ENCODE measurements around the gene FAM180A. TPM values are rescaled to one million over a fixed set of nuclear protein-coding genes. Genes with fewer than 3 reads are reported as not detected.

The FAM180A gene
- total RNA-seq, 2 donors from 2014 or later, result not detected

DNA sequence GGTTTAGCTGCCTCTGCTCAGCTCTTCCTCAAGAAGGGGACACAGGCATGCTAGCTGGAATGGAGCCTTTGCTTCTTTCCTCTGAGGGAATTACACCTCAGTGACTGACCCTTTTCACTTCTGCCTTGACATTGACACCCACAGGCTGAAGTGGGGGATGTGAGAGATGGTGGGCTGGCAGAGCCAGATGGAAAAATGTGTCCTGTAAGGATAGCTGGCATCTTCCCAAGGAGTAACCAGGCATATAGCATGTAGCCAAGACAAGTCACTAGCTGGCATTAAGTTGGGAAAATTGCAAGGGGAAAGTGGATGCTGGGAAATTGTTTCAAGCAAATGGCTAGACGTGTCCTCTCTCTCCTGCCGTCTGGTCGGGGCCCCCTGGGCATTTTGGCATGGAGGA is 66.4 kb downstream of the FAM180A start:
- H3K4me3 Mint-ChIP-seq, result no peak overlapping the region
- H3K9me3 Mint-ChIP-seq, result no peaks in the 10 kb centered on the region
- no peak for ATAC-seq (replicated peaks)
- H3K27me3 Mint-ChIP-seq, result no peaks in the 10 kb centered on the region
- H3K4me1 Mint-ChIP-seq, result no peaks in the 10 kb centered on the region
- peaks cover 31% of the 10 kb centered on the region for H3K36me3 Mint-ChIP-seq (ENCODE audit: low read depth)
- no peak overlapping the region for H3K27ac Mint-ChIP-seq

GRCh38 chr7:135681762-135682161 is 66.9 kb downstream of the FAM180A start:
- H3K4me3 Mint-ChIP-seq, result no peak overlapping the region
- no peaks in the 10 kb centered on the region for H3K27me3 Mint-ChIP-seq
- H3K36me3 Mint-ChIP-seq (ENCODE audit: low read depth), result peaks cover 35% of the 10 kb centered on the region
- ATAC-seq (replicated peaks), result no peak
- H3K27ac Mint-ChIP-seq, result no peak overlapping the region
- H3K4me1 Mint-ChIP-seq, result no peaks in the 10 kb centered on the region
- H3K9me3 Mint-ChIP-seq, result no peaks in the 10 kb centered on the region

Other genes with a start within 250 kb of the FAM180A start
- gene CNOT4, start 238.7 kb downstream of the FAM180A start, total RNA-seq, result 10 to 100 TPM; 20.1 to 28.1 TPM
- gene NUP205, start 190.9 kb downstream of the FAM180A start, total RNA-seq, result 100 to 1,000 TPM in 1 of 2 donors, 10 to 100 TPM in 1; 80.9 to 116 TPM
- 10 to 100 TPM; 10.5 to 11.1 TPM for gene STMP1, start 86.3 kb downstream of the FAM180A start, total RNA-seq
- not detected for gene SLC13A4, start 20.6 kb downstream of the FAM180A start, total RNA-seq
- 100 to 1,000 TPM in 1 of 2 donors, 10 to 100 TPM in 1; 99.7 to 149 TPM for gene MTPN, start 228.5 kb upstream of the FAM180A start, total RNA-seq

All from activated T-helper 17 cell treated with anti-CD3 and anti-CD28 coated beads, Interleukin-2, amount 50 U/mL, for 72 hours (primary cell).